Measurements from ENCODE around the gene MSX1.

The MSX1 gene

DNA sequence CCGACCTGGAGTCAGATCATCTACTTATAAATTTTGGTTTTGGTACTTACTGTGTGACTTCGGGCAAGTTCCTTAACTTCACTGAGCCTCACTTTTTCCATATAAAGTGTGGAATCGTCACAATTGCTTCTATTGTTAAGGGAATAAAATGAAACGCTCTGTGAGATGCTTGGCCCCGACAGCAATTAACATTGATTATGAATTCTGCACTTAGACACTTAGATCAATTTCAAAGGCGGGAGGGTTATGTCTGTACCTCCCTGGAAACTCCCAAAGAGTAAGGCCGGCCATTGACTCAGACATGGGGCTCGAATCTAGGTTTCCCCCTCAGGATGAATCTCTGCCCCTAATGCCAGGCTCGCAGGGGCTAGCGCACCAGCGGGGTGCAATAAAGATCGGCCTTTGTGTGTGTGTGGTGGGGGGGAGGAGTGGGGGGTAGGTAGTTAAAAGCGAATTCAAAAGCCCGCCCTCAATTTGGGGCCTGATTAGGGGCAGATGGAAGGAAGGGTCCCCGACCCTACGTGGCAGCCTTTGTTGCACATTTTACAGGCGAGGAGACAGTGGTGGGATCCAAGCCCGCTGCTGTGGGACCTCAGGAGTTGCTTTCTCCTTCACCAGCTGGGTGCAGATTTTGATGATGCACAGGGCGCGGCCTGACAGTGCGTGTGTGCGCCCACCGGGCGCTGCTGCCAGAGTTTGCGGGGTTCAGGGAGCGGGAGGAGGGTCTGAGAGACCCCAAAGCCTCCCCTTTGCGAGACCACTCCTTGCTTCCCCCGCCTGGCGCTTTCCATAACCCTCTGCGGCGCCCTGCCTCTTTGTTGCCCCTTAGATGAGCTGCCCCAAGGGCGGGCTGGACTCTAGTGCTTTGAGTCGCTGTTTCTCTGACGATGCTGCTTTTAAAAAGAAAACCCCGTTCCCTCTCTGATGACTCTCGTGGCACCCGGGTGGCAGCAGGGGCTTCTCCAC lies 9.6 kb downstream of the MSX1 start:
- in situ Hi-C loops (cut with HindIII; ENCODE audit: low sequenced_read_pairs): no loop called here
- H3K4me3 ChIP-seq (ENCODE audit: low read depth, low read length): no peak overlapping the region
- no peak for DNase-seq (ENCODE audit: low read depth, low spot score)
- TF ChIP-seq, protein P1, sequence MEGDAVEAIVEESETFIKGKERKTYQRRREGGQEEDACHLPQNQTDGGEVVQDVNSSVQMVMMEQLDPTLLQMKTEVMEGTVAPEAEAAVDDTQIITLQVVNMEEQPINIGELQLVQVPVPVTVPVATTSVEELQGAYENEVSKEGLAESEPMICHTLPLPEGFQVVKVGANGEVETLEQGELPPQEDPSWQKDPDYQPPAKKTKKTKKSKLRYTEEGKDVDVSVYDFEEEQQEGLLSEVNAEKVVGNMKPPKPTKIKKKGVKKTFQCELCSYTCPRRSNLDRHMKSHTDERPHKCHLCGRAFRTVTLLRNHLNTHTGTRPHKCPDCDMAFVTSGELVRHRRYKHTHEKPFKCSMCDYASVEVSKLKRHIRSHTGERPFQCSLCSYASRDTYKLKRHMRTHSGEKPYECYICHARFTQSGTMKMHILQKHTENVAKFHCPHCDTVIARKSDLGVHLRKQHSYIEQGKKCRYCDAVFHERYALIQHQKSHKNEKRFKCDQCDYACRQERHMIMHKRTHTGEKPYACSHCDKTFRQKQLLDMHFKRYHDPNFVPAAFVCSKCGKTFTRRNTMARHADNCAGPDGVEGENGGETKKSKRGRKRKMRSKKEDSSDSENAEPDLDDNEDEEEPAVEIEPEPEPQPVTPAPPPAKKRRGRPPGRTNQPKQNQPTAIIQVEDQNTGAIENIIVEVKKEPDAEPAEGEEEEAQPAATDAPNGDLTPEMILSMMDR (IDR thresholded peaks at IDR 0.05; ENCODE audit: low read depth, low read length): no peak

DNA sequence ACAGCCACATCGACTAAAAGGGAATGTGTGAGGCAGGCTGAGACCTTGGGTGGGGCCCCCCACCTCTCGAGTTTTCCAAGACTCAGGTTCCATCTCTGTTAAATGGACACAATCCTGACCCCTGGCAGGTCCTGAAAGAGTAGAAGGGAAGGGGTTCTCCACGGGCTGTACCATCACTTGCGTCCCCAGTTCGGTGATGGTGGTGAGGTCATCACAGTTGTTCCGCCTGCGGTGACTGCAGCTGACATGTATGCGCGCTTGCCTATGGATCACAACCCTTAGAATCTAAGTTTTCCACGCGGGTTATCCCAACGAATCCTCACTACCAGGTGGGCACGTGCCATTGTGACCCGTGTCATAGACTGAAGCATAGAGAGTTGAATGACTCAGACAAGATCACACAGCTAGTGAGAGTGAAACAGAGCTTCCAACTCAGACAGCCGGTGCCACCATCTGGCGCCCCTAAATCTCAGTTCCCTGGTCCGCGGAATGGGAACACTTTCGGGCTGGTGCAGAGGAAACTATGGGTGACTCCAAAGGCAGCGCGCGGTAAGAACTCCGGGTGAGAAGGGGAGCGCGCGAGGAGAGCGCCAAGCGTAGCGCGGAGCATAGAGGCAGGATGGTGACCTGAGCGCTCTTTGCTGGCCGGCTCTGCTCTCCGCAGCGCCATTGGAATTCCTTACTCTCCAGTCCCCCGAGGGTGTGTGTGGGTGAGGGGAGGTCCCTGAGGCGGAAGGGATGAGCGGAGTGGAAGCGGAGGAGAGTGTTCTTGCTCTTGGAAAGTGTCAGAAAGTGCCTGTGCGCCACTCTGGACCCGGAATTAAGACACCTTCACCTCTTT lies 10.5 kb downstream of the MSX1 start:
- no peak for DNase-seq (ENCODE audit: low read depth, low spot score)
- no peak overlapping the region for H3K4me3 ChIP-seq (ENCODE audit: low read depth, low read length)
- TF ChIP-seq, protein P1 (IDR thresholded peaks at IDR 0.05; ENCODE audit: low read depth, low read length): no peak
- in situ Hi-C loops (cut with HindIII; ENCODE audit: low sequenced_read_pairs): no loop called here

DNA sequence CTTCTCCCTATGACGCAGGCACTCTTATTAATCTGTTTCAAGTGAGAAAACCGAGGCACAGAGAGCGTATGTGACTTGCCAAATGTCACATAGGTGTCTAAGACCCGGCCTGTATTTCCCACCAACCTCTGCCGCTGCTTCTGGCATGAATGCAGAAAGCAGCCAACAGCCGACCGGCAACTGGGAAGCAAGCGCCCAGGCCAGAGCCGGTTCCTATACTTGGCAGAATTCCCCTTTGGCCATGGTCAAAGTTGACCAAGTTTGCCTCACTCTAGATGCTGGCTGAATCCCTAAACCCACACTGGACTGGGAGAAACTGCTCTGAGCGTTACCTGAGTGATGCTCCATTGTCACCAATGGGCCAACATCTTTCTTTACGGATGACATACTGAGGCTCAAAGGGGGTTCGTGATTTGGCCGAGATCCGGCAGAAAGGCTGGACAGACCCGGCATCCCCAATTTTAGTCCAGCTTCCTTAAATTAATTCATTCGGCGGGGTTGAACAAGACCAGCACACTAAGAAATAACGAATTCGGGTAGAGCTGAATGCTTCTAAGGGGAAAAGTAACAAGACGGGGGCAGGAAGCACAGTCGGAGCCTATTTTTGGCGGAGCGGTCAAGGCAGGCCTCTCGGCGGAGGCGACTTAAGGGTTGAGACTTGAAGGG lies 11.2 kb downstream of the MSX1 start:
- no peak for DNase-seq (ENCODE audit: low read depth, low spot score)
- no peak overlapping the region for H3K4me3 ChIP-seq (ENCODE audit: low read depth, low read length)
- in situ Hi-C loops (cut with HindIII; ENCODE audit: low sequenced_read_pairs): no loop called here
- TF ChIP-seq, protein P1 (IDR thresholded peaks at IDR 0.05; ENCODE audit: low read depth, low read length): no peak

DNA sequence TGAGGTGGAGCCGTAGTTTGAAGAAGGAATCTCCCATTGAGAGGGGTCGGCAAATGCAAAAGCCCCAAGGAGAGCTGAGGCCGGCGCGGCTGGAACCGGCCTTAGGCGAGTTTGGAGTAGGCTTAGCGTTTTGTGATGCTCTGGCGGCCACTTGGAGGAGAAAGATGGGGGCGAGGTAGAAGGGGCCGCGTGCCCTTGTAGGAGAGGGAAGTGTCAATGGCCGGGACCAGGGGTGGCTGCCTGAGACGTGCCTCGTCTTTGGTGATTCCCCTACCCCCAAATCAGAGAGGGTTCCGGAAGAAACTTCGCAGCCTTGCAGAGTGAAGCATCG lies 11.7 kb downstream of the MSX1 start:
- TF ChIP-seq, protein P1 (IDR thresholded peaks at IDR 0.05; ENCODE audit: low read depth, low read length): no peak
- H3K4me3 ChIP-seq (ENCODE audit: low read depth, low read length): no peak overlapping the region
- in situ Hi-C loops (cut with HindIII; ENCODE audit: low sequenced_read_pairs): no loop called here
- DNase-seq (ENCODE audit: low read depth, low spot score): no peak

DNA sequence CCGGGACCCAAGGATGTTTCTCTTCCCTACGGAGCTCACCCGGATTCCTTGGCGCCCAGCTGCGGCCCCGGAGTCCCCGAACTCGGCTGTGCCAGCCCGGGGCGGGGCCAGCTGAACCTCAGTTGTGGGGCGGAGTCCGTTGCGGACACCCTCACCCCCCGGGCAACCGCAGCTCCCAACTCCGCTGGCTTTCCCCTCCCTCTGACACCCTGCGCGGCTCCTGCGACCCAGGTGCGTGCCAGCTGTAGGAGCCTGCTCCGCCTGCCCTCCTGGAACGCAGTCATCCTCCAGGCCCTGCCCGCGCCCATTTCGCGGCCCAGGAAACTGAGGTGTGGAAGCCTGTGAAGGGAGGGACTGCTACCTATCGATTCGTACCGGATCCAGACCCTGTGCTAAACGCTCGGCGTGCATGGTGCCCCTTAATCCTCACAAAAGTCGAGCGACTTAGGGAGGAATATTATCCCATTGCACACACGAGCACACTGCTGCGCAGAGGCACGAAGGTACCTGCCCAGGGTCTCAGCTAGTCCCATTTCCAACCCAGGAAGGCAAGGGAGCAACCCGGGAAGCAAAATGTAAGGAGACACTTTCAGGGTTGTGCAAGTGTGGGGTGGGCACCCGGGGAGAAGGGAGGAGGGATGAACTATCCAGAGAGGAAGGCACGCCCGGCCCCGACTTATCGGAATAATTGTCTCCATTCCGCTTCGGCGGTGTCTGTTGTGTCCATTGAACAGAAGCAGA lies 12.3 kb downstream of the MSX1 start:
- TF ChIP-seq, protein P1 (IDR thresholded peaks at IDR 0.05; ENCODE audit: low read depth, low read length): no peak

More for the DNA sequence above, 12.3 kb downstream of the MSX1 start:
- in situ Hi-C loops (cut with HindIII; ENCODE audit: low sequenced_read_pairs): no loop called here
- no peak for DNase-seq (ENCODE audit: low read depth, low spot score)
- H3K4me3 ChIP-seq (ENCODE audit: low read depth, low read length): no peak overlapping the region
